Muscle layer of colon (tissue), 2 donors: ENCODE results near the gene CNGA1.
"Not testable (repeated sequence)": the region's sequence is repeated elsewhere in the genome, so short reads cannot be mapped to it uniquely, and the experiment has no call there.

ENCODE experiments used
- H3K27ac ChIP-seq: one replicate; pipeline ENCODE4 v1.7.0; 2013; ENCODE audit warnings: low read depth, mild to moderate bottlenecking, low read length, moderate library complexity
- H3K27me3 ChIP-seq, 2 donors: one replicate each; pipeline ENCODE4 v1.7.0; 2013; ENCODE audit warnings: low read length in 2 of 2, mild to moderate bottlenecking in 2 of 2; ENCODE audit not compliant: insufficient read depth in 2 of 2, control insufficient read depth in 1 of 2
- H3K36me3 ChIP-seq: one replicate; pipeline ENCODE4 v1.7.0; 2013; ENCODE audit warnings: mild to moderate bottlenecking, low read length; ENCODE audit not compliant: insufficient read depth
- H3K4me1 ChIP-seq: one replicate; pipeline ENCODE4 v1.7.0; 2013; ENCODE audit warnings: mild to moderate bottlenecking, low read length; ENCODE audit not compliant: insufficient read depth
- H3K4me3 ChIP-seq, 2 donors: one replicate each; pipeline ENCODE4 v1.7.0; 2013; ENCODE audit warnings: low read length in 2 of 2, low read depth in 1 of 2, mild to moderate bottlenecking in 1 of 2, moderate library complexity in 1 of 2
- H3K9ac ChIP-seq: one replicate; pipeline ENCODE4 v1.7.0; 2013; ENCODE audit warnings: low read length
- H3K9me3 ChIP-seq: one replicate; pipeline ENCODE4 v1.7.0; 2013; ENCODE audit warnings: mild to moderate bottlenecking, low read length
- donor health status: abdominal sarcoma.
- donor health status: Adenocarcinoma of cecum.

CNGA1 gene

GRCh38 chr4:47954245-47954644 is 62.2 kb downstream of the CNGA1 start:
- no peaks in the 10 kb centered on the region for H3K36me3 ChIP-seq
- no peaks in the 10 kb centered on the region for H3K4me1 ChIP-seq
- no peak overlapping the region for H3K27ac ChIP-seq
- no peaks in the 10 kb centered on the region for H3K27me3 ChIP-seq
- H3K9me3 ChIP-seq: no peaks in the 10 kb centered on the region
- no peak overlapping the region for H3K4me3 ChIP-seq
- no peak overlapping the region for H3K9ac ChIP-seq

GRCh38 chr4:47945930-47946726 is 70.4 kb downstream of the CNGA1 start:
- Histone ChIP-seq H3K9ac (no peak overlapping the region), H3K9me3 (peaks cover 3% of the 10 kb centered on the region), H3K4me3 (no peak overlapping the region), H3K4me1 (no peaks in the 10 kb centered on the region), H3K27ac (no peak overlapping the region), H3K36me3 (no peaks in the 10 kb centered on the region), H3K27me3 (no peaks in the 10 kb centered on the region)

- H3K4me3 ChIP-seq: no peak overlapping the region
- H3K4me1 ChIP-seq: no peaks in the 10 kb centered on the region
- no peaks in the 10 kb centered on the region for H3K27me3 ChIP-seq
- no peak overlapping the region for H3K27ac ChIP-seq
- H3K36me3 ChIP-seq: no peaks in the 10 kb centered on the region
- no peak overlapping the region for H3K9ac ChIP-seq
- no peaks in the 10 kb centered on the region for H3K9me3 ChIP-seq
These were observed 74.2 kb downstream of the CNGA1 start for GRCh38 chr4:47942081-47942819.

GRCh38 chr4:47939456-47939855 is 77.0 kb downstream of the CNGA1 start:
- Histone ChIP-seq H3K9me3 (no peaks in the 10 kb centered on the region), H3K4me1 (no peaks in the 10 kb centered on the region), H3K36me3 (no peaks in the 10 kb centered on the region), H3K4me3 (no peak overlapping the region), H3K27ac (no peak overlapping the region), H3K9ac (no peak overlapping the region), H3K27me3 (peaks cover 0 to under 1% of the 10 kb centered on the region in 2 donors)

GRCh38 chr4:47936336-47936735 is 80.1 kb downstream of the CNGA1 start:
- H3K27me3 ChIP-seq: peaks cover 0 to 5% of the 10 kb centered on the region in 2 donors
- no peak overlapping the region for H3K4me3 ChIP-seq
- H3K36me3 ChIP-seq: no peaks in the 10 kb centered on the region
- no peak overlapping the region for H3K9ac ChIP-seq
- no peak overlapping the region for H3K27ac ChIP-seq
- no peaks in the 10 kb centered on the region for H3K4me1 ChIP-seq
- no peaks in the 10 kb centered on the region for H3K9me3 ChIP-seq

- H3K4me3 ChIP-seq: no peak overlapping the region
These were observed 82.6 kb downstream of the CNGA1 start for GRCh38 chr4:47933840-47934239.

GRCh38 chr4:47930971-47931804 is 85.3 kb downstream of the CNGA1 start:
- H3K4me1 ChIP-seq: no peaks in the 10 kb centered on the region
- no peaks in the 10 kb centered on the region for H3K9me3 ChIP-seq
- peaks cover 0 to 5% of the 10 kb centered on the region in 2 donors for H3K27me3 ChIP-seq
- H3K27ac ChIP-seq: no peak overlapping the region
- H3K36me3 ChIP-seq: no peaks in the 10 kb centered on the region
- no peak overlapping the region for H3K9ac ChIP-seq
- no peak overlapping the region for H3K4me3 ChIP-seq

More at GRCh38 chr4:47933840-47934239, 82.6 kb downstream of the CNGA1 start:
- Histone ChIP-seq H3K27me3 (peaks cover 0 to 5% of the 10 kb centered on the region in 2 donors), H3K9ac (no peak overlapping the region), H3K9me3 (no peaks in the 10 kb centered on the region), H3K27ac (no peak overlapping the region), H3K4me1 (no peaks in the 10 kb centered on the region), H3K36me3 (no peaks in the 10 kb centered on the region)

- Histone ChIP-seq H3K4me1 (no peaks in the 10 kb centered on the region), H3K27ac (no peak overlapping the region), H3K4me3 (no peak overlapping the region), H3K9me3 (no peaks in the 10 kb centered on the region), H3K27me3 (peaks cover 0 to 5% of the 10 kb centered on the region in 2 donors), H3K36me3 (no peaks in the 10 kb centered on the region), H3K9ac (no peak overlapping the region)
These were observed 86.7 kb downstream of the CNGA1 start for GRCh38 chr4:47929682-47930201.

- no peak overlapping the region for H3K27ac ChIP-seq
- H3K9ac ChIP-seq: no peak overlapping the region
- H3K4me3 ChIP-seq: peak overlapping the region in 1 of 2 donors; percentile 11
- H3K36me3 ChIP-seq: no peaks in the 10 kb centered on the region
- H3K4me1 ChIP-seq: no peaks in the 10 kb centered on the region
- no peaks in the 10 kb centered on the region for H3K9me3 ChIP-seq
- no peaks in the 10 kb centered on the region for H3K27me3 ChIP-seq
These were observed 89.7 kb downstream of the CNGA1 start for GRCh38 chr4:47926667-47927258.

- not testable (repeated sequence) for H3K9me3 ChIP-seq, H3K27ac ChIP-seq, H3K4me3 ChIP-seq
These were observed 93.2 kb downstream of the CNGA1 start for GRCh38 chr4:47923261-47923608.

More at GRCh38 chr4:47923261-47923608, 93.2 kb downstream of the CNGA1 start:
- H3K9ac ChIP-seq, H3K27me3 ChIP-seq, H3K4me1 ChIP-seq, H3K36me3 ChIP-seq: not testable (repeated sequence)
